AG09319 (cell line): ENCODE data around the gene NRAP.

ENCODE experiments used
- DNase-seq: peaks from one replicate; pipeline ENCODE4 v3.0.0-alpha.2; 2010; ENCODE audit warnings: low read depth; ENCODE audit errors: extremely low read depth
- CTCF ChIP-seq: IDR thresholded peaks from 2 replicates; pipeline ENCODE4 v1.5.1; 2011; ENCODE audit warnings: low read depth, mild to moderate bottlenecking, inconsistent platforms, low read length, moderate library complexity

Gene NRAP

GRCh38 chr10:113691381-113691780 is 27.5 kb upstream of the NRAP start:
- no peak for TF ChIP-seq CTCF
- no peak for DNase-seq

- no peak for TF ChIP-seq CTCF
- no peak for DNase-seq
These were observed 26.9 kb upstream of the NRAP start for GRCh38 chr10:113690749-113691148.

GRCh38 chr10:113689574-113689973 is 25.7 kb upstream of the NRAP start:
- no peak for DNase-seq
- no peak for TF ChIP-seq CTCF

- DNase-seq: no peak
- no peak for TF ChIP-seq CTCF
These were observed 25.2 kb upstream of the NRAP start for GRCh38 chr10:113689057-113689456.

GRCh38 chr10:113687037-113687436 is 23.2 kb upstream of the NRAP start:
- DNase-seq: no peak
- TF ChIP-seq CTCF: no peak

GRCh38 chr10:113686028-113686427 is 22.2 kb upstream of the NRAP start:
- no peak for DNase-seq
- no peak for TF ChIP-seq CTCF

- no peak for DNase-seq
- TF ChIP-seq CTCF: no peak
These were observed 19.5 kb upstream of the NRAP start for GRCh38 chr10:113683300-113683699.
